Suppressor macrophage (primary cell): ENCODE results near the gene AMPD3.

ENCODE experiments used
- DNase-seq, 4 experiments: peaks; one replicate each; pipeline ENCODE4 v3.0.0-alpha.2; 2020 to 2022

AMPD3 gene

DNA sequence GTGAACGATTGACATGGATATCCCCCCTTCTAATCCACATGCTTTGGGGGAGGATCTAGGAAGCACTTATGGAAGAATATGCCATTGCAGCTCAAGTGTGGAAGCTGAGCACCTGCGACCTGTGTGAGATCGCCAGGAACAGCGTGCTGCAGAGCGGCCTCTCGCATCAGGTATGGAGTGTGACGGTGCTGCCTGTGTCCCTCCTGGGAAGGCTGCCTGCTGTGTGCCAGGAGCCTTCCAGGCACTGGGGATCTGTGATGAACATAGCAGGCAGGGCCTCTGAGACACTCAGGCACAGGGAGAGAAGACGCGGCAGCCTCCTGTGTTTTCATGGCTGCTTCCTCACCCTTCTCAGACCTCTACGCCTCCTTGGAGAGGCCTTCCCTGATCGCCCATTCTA, 49.4 kb downstream of the AMPD3 start:
- DNase-seq: no peak

DNA sequence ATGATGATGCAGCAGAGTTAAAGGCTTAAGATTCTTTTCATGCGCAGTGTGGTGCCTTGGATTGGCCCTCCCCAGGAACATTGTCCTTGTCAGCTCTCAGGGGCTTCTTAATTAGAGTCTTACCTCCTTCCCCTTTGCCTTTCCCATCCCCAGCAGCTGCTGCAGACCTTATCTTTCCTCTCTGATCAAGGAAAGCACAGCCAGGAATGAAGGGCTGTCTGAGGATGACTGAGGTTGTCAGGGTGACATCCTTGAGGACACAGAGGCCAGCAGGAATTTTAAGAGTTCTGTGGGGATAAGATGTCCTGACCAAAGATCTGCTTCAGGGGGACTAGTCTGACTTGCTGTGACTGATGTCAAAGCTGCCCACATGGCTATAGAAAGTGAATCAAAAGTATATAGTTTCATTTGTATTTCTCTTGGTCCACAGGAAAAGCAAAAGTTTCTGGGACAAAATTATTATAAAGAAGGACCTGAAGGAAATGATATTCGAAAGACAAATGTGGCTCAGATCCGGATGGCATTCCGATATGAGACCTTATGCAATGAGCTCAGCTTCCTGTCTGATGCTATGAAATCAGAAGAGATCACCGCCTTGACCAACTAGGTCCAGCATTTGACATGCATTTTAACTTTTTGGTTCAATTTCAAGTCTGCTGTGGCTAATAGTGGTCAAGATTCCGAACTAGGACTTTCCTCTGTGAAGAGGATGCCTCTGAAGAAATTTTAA, 50.4 kb downstream of the AMPD3 start:
- peak in 2 of 4 experiments; percentile 32 to 39 for DNase-seq

DNA sequence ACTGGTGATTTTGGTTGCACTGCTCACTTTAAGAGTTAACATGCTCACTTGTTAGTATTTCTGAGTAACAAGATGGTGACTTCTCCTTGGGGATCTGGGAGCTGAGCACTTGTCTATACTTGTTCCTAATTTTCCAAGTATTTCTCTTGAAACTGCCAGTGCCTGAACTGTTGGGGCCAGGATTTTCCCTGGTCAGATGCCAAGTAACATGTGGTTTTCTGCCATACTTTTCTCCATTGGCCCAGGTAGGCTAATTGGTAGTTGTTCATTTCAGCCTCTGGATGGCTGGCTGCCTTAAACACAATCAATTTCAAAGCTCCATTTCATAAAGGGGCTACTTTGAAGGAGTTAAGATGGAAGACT, 50.9 kb downstream of the AMPD3 start:
- no peak for DNase-seq

DNA sequence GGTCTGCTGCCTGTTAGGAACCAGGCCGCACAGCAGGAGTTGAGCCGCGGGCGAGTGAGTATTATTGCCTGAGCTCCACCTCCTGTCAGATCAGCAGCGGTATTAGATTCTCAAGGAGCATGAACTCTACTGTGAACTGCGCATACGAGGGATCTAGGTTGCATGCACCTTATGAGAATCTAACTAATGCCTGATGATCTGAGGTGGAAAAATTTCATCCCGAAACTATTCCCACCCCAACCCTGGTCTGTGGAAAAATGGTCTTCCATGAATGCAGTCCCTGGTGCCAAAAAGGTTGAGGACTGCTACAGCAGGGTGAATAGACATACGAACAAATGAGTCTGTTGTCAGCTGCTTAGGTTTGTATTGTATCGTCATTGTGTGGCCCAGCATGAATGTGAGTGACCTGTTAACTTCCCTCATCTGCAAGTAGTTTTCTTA, 56.1 kb downstream of the AMPD3 start:
- DNase-seq: no peak

DNA sequence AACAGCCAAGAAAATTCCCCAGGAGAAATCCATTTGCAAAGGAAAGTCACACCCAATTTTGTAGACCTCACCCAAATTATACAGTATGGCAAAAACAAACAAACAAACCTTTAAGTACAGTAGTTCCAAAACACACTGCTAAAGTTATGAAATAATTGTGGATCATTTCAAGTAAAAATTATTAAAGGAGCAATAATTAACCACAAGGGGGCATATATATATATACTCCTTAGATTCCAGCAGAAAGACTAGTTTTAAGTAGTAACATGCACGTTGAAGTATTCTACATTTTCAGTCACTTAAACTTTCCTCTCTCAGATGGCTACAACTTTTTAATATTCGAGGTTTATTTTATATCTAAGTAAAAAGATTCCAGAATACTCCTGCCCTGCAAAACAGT, 59.1 kb downstream of the AMPD3 start:
- DNase-seq: peak in 2 of 4 experiments; percentile 44 to 50

DNA sequence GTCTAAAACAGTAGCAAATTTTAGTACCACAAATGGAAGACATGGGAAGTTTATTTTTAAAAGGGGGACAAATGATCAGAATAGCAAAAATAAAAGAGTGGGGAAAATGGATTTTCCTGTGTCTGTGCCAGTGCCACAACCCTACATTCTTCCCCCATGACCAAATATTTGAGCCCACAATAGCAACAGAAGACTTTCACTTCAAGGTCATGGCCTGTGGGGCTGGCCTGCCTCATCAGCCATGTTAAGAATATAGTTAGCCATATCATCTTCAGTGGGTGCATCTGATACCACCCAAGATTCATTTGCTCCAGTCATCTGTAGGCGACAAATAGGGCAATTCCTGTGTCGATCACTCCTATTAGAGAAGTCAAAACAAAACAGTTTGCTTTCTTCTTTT, 59.6 kb downstream of the AMPD3 start:
- DNase-seq: no peak

DNA sequence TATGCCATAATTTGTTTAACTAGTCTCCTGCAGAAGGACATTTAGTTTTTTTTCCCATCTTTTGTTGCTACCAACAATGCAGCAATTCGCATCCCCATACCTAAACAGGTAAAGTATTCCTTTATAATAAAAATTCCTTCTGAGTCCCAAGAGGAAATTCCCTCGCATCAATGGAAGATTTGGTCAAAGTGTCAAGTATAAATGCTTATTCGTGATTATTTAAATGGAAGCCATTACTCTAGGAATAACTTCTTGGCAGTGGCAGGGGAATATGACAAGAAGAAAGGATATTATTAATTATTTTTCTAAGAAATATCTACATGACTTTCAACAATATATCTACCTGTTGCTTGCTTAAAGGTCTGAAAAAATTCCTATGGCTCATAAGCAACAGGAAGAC, 60.4 kb downstream of the AMPD3 start:
- DNase-seq: no peak

DNA sequence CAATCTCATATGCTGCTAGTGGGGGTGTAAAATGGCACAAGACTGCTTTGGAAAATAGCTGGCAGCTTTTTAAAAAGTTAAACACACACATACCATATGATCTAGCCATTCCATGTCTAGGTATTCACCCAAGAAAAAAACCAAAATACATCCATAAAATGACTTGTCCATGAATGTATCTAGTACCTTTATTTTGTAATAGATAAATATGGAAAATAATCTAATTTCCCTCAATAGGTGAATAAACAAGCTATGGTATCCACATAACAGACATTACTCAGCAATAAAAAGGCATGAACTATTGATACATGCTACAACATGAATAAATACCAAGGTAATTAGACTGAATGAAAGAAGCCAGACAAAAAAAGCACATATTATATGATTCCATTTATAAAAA, 63.1 kb downstream of the AMPD3 start:
- DNase-seq: no peak

DNA sequence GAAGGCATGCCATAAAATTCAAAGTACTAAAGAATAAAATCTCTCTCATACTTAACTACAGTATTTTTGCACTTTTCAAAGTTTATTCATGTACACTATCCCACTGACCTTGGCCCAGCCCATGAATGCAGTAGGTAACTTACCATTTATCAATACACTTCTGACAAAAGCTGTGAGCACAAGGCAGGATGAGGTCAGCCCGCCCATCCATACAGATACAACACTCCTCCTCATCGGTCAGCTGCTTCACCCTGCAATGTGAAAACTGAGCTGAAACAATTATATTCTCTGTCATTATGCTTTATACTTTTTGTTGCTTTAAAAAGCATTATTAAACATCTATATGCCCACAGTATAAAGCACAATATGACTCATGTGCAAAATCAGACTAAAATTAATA, 63.8 kb downstream of the AMPD3 start:
- DNase-seq: peak in 3 of 4 experiments; percentile 21 to 42 (median 23)

DNA sequence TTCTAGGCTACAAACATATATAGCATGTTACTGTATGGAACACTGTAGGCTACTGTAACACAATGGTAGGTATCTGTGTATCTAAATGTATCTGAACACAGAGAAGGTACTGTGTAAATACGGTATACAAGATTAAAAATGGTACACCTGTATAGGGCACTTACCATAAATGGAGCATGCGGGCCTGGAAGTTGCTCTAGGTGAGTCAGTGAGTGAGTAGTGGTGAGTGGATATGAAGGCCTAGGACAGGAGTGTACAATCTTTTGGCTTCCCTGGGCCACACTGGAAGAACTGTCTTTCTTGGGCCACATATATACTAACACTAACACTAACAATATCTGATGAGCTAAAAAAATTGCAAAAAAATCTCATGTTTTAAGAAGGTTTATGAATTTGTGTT, 64.6 kb downstream of the AMPD3 start:
- no peak for DNase-seq

DNA sequence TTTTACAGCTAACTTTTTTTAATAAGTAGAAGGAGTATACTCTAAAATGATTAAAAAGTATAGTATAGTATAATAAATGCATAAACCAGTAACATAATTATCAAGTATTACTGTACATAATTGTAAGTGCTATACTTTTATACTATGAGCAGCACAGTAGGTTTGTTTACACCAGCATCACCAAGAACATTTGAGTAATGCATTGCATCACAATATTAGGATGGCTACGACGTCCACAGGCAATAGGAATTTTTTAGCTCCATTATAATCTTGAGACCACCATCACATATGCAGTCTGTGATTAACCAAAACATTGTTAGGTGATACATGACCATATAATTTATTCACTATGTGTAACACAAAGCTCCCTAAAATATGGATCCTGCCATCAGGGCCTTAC, 65.5 kb downstream of the AMPD3 start:
- DNase-seq: no peak

DNA sequence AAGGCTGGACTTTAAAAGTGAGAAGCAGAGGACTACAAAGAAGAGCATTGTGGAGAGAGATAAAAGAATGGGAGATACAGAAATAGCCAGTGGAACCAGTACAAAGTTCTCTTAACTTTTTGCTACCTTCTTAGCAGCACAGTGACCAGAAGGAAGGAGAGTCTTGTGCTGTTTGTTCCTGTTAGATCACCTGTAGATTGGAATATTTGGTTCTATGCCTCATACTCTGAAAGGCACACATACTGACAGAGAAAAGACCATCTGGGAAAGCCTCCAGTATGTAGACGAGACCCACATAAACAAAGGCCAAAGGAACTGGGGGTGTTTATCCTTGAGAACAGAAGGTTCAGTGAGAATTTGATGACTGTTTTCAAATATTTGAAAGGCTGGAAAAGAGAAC, 67.2 kb downstream of the AMPD3 start:
- no peak for DNase-seq

DNA sequence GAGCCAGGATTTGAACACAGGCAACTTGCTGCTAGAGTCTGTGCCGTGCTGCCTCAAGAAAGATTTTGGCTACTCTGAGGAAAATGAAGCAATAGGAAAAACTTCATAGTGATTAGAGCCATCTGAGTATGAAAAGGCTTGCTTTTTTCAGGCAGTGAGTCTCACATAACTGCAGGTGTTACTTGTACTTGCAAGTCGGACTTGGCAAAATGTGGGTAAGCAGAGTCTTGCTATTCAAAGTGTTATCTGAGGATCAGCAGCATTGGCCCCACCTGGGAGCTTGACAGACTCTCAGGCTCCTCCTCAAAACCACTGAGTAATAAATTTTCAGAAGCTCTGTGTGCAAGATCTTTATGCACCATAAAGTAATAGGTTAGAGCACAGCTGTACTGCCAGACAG, 67.9 kb downstream of the AMPD3 start:
- no peak for DNase-seq

DNA sequence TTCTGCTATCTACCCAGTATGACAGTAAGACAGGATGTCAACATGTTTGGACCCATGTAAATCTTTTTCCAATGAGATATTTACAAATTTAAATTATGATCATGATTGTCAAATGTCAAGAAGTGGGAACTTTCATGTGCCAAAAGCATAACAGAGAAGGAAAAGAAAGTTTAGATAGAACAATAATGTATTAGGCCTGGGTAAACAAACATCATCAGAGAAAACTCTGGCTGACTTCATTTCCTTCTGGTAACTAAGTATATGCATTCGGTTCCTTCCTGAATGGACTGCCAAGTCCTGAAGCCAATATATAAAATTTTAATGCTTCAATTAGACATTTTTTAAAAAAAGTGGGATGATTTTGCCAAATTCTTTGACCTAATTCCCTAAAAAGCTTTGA, 69.4 kb downstream of the AMPD3 start:
- DNase-seq: no peak

DNA sequence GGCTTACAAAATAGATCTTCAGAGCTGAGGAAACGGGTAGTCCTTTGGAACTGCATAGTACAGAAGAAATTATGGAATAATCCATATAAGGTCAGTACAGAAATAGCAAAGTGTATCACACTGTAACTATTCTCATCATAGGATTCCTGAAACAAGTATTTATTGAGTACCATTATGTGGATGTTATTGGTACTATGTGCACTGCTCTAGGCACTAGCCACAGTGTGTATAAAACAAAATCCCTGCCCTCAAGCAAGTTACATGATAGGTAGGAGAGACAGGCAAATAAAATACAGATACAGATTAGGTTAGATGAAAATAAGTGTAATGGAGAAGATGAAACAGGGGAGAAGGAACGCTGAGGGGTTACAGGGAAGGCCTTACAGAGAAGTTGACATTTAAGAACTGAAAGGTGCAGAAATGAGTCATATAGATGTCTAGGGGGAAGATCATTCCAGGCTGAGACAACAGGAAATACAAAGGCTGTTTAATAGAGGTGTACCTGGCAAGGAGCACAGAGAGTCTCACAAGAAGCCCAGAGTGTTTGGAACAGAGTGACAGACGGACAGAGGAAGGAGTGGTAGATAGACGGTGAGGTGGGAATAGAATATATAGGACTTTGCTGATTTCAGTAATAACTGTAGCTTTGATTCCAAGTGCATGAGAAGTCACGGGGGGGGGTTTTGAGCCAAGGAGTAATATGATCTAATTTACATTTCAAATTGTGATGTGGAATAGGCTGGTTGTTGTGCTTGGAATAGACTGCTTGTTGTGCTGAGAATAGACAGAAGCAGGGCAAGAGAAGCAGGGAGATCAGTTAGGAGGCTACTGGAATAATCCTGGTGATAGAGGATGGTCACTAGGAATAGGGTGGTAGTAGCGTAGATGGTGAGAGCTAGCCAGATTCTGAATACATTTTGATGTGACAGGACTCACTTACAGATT, 72.2 kb downstream of the AMPD3 start:
- no peak for DNase-seq

DNA sequence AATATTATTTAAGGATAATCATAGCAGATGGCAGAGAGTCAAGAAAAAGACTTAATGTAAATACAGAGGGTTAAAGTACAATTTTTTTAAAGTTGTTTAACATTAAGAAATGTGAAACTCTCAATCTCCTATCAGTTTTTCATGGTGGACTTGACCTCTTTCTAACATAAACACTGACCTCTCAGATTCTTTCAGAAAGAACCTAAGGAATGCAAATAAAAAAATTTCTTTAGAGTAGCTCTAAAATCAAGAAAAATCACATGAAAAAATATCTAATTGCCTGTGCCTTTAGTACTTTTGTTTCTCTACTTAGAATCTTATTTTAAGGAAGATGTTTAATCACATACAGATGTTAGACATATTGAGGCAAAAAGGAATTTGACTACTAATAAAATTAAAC, 73.1 kb downstream of the AMPD3 start:
- DNase-seq: no peak

DNA sequence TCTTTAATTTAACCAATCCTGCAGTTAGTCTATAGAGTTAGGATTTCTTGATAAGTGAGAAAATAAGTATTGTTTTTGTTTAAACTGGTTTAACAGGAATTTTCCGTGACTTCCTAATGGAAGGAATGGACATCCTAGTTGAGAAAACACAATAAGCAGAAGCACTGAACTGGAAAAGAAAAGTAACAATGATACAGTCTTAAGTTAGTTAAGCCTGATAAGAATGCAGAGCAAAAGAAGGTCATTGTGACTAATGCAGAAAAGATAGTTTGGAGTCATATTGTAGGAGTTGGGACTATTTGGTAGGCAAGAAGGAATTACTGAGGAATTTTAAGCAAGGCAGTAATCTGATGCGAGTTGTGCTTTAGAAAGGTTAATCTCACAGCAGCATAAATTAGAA, 74.2 kb downstream of the AMPD3 start:
- no peak for DNase-seq

DNA sequence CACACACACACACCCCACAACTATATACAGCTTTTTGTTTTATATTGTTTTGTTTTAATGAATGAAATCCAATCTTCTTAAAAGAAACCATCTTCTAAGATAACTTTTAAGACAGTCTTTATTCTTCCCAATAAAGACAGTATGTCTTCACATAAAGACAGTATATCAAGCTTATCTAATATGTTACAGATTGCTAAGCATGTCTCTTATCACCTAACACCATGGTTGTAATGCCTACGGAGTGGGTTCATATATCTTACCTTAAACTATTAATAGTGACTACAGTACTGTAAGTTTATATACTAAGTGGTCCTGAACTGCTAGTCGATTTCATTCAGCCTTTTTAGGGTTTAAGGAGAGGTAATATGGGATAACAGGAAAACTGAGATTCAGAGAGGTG, 77.5 kb downstream of the AMPD3 start:
- DNase-seq: no peak

DNA sequence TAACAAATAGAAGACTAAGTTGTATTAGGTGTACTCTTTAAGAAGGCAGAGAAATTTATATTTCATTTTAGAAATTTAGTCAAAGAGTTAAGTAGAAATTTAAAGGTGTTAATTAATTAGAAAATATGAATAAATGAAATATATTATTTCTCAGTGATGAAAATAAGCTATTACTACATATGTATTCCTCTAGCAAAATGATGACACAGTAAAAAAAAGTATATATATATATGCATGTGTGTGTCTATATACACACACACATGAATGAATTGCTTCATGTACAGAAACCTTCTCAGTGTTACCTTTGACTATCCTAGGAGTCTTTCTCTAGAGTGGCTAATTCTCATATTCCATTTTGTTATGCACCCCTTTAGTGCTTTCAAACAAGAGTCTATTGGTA, 78.3 kb downstream of the AMPD3 start:
- no peak for DNase-seq

DNA sequence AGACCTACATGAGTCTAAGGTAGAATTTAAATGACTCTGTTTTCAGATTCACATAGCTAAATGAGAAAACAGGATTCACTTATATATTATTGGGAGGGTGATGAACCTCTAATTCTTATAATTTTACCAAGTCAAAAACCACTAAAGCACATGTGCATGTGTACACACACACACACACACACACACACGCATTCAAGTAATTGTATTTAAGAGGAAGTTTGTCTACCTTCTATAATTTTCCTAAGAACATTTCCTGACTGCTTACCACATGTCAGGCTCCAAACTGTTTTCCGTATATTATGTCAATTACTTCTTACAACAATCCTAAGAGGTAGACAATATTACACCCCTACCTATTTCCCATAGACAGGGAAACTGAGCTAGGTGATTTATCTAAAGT, 79.3 kb downstream of the AMPD3 start:
- peak in 1 of 4 experiments; percentile 12 for DNase-seq

DNA sequence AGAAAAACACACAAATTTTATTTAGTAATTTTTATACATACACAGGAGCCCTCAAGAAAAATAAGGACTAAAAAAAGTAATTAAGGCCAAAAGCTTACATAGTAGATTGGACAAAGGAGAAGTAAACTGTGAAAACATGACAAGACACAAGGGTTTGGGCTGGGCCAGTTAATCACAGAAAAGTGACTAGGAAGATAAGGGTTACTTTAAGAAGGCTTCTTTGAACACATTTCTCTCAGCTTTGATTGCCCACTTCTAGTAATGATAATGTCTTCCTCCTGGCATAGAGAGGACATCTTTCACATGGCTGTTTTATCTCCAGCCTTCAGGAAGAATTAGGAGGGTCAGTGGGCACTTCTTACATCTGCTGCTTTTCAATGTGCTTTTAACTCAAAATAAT, 82.5 kb downstream of the AMPD3 start:
- peak in 1 of 4 experiments; percentile 9 for DNase-seq

DNA sequence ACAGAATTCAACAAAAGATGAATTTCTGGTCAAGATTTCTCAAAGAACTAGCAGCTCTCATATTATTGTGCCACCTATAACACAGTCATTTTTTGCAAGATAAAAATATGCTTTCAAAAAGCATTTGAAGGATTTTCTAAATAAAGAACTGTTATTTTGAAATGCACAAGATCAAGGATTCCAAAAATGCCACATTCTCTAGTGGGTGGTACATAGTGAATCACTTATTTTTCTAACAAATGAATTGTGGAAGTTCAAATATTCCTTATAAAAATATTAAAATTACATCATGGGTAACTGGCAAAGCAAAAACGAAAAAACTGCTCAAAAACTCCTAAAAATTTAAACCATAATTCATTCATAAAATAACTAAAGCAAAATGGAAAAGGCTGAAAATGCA, 83.9 kb downstream of the AMPD3 start:
- no peak for DNase-seq

DNA sequence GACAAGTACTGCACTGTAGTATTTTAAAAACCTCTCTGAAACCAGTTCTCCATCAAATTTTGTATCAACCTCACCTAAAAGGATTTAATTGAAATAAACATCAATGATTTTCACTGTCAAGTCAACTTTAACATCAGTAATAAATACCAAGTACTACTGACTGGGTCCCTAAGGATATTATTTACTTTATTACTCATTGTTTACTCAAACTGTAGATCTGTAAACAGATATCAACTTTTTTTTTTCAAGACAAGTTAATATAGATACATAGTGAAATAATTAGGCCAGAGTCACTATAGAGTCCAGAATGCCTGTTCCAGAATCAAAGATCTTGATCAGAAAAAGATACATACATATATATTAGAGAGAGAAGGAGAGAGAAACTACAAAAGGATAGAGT, 84.3 kb downstream of the AMPD3 start:
- no peak for DNase-seq

DNA sequence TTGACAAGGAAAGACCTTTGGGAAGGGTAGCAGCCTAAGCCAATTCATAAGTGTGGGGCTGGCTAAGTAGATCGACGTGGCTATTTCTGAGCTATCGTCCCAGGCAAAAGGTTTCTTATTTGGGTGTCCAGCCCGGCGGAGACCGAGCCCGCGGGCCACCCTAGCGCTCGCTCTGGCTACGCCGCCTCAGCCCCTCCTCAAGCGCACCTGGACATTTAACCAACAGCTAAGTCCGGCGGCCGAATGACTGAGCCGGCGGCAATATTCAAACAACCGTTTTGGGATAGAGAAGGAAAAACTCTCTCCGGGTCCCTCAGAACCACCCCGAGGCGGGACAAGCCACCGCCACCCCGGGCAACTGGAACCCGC, 85.5 kb downstream of the AMPD3 start:
- DNase-seq: peak in 1 of 4 experiments; percentile 28
